Activated naive CD4-positive, alpha-beta T cell treated with anti-CD3 and anti-CD28 coated beads, Interleukin-2, amount 50 U/mL, for 24 hours (primary cell): Measurements from ENCODE around the gene STK31.
"Not testable (repeated sequence)": the region's sequence is repeated elsewhere in the genome, so short reads cannot be mapped to it uniquely, and the experiment has no call there.

Experiments
- H3K27ac Mint-ChIP-seq: one replicate; pipeline ENCODE4 v1.8.0; 2021; ENCODE audit warnings: mild to moderate bottlenecking, mixed read lengths
- H3K27me3 Mint-ChIP-seq: one replicate; pipeline ENCODE4 v1.8.0; 2021; ENCODE audit warnings: mixed read lengths
- H3K36me3 Mint-ChIP-seq: one replicate; pipeline ENCODE4 v1.8.0; 2021; ENCODE audit warnings: mixed read lengths
- H3K4me1 Mint-ChIP-seq: one replicate; pipeline ENCODE4 v1.8.0; 2021; ENCODE audit warnings: mixed read lengths
- H3K4me3 Mint-ChIP-seq: one replicate; pipeline ENCODE4 v1.8.0; 2021; ENCODE audit warnings: mild to moderate bottlenecking, mixed read lengths
- H3K9me3 Mint-ChIP-seq: one replicate; pipeline ENCODE4 v1.8.0; 2021; ENCODE audit warnings: mixed read lengths

STK31 gene

DNA sequence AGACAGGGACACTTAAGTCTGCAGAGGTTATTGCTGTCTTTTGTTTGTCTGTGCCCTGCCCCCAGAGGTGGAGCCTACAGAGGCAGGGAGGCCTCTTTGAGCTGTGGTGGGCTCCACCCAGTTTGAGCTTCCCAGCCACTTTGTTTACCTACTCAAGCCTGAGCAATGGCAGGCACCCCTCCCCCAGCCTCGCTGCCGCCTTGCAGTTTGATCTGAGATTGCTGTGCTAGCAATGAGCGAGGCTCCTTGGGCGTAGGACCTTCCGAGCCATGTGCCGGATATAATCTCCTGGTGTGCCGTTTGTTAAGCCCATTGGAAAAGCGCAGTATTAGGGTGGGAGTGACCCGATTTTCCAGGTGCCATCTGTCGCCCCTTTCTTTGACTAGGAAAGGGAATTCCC is 118.1 kb downstream of the STK31 start:
- not testable (repeated sequence) for H3K27ac Mint-ChIP-seq, H3K27me3 Mint-ChIP-seq, H3K4me3 Mint-ChIP-seq, H3K36me3 Mint-ChIP-seq, H3K4me1 Mint-ChIP-seq
- peaks cover 18% of the 10 kb centered on the region for H3K9me3 Mint-ChIP-seq

DNA sequence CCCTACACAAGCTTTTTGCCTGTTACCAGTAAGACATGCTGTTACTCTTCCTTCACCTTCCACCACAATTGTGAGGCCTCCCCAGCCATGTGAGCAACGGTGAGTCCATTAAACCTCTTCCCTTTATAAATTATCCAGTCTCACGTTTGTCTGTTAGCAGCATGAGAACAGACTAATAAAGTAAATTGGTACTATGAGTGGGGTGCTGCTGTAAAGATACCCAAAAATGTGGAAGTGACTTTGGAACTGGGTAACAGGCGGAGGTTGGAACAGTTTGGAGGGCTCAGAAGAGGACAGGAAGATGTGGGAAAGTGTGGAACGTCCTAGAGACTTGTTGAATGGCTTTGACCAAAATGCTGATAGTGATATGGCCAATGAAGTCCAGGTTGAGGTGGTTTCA is 122.7 kb downstream of the STK31 start:
- not testable (repeated sequence) for H3K4me3 Mint-ChIP-seq, H3K4me1 Mint-ChIP-seq, H3K27ac Mint-ChIP-seq, H3K27me3 Mint-ChIP-seq, H3K36me3 Mint-ChIP-seq
- peaks cover 28% of the 10 kb centered on the region for H3K9me3 Mint-ChIP-seq

GRCh38 chr7:23833405-23833804 is 123.4 kb downstream of the STK31 start:
- Mint-ChIP-seq H3K4me1 (no peaks in the 10 kb centered on the region), H3K4me3 (no peak overlapping the region), H3K9me3 (peaks cover 31% of the 10 kb centered on the region), H3K36me3 (peaks cover 8% of the 10 kb centered on the region), H3K27ac (no peak overlapping the region), H3K27me3 (peaks cover 8% of the 10 kb centered on the region)

DNA sequence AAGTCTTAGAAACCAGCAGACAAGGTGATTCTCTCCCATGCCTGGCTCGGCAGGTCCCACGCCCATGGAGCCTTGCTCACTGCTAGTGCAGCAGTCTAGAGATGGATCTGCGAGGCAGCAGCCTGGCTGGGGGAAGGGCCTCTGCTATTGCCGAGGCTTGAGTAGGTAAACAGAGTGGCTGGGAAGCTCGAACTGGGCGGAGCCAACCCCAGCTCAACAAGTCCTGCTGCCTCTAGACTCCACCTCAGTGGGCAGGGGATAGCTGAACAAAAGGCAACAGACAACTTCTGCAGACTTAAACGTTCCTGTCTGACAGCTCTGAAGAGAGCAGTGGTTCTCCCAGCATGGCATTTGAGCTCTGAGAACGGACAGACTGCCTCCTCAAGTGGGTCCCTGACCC is 134.8 kb downstream of the STK31 start:
- H3K27me3 Mint-ChIP-seq, H3K36me3 Mint-ChIP-seq, H3K27ac Mint-ChIP-seq, H3K4me3 Mint-ChIP-seq, H3K4me1 Mint-ChIP-seq: not testable (repeated sequence)
- peaks cover 27% of the 10 kb centered on the region for H3K9me3 Mint-ChIP-seq

- Mint-ChIP-seq H3K36me3 (peaks cover 3% of the 10 kb centered on the region), H3K27ac (no peak overlapping the region), H3K4me1 (no peaks in the 10 kb centered on the region), H3K4me3 (no peak overlapping the region), H3K27me3 (peaks cover 4% of the 10 kb centered on the region), H3K9me3 (peaks cover 13% of the 10 kb centered on the region)
Measured at GRCh38 chr7:23852135-23852534, 142.1 kb downstream of the STK31 start.

DNA sequence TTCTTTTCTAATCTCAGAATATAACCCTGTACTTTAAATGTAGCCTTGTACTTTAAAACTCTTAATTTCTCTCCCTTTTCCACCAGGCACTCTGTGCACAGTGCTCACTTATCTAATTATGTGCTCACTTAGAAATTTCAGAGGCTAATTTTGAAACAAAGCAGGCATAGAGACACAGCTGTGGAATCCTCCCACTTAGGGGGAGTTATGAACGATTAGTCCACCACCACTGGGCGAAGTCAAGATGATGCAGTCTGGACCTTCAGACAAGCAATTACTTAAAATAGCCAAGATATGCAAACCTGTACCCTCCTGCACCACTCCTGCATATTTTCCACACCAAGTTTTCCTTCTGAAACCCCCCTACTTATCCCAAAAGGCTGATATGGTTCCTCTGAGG is 143.0 kb downstream of the STK31 start:
- no peaks in the 10 kb centered on the region for H3K4me1 Mint-ChIP-seq
- no peak overlapping the region for H3K4me3 Mint-ChIP-seq
- no peak overlapping the region for H3K27ac Mint-ChIP-seq
- peaks cover 7% of the 10 kb centered on the region for H3K9me3 Mint-ChIP-seq
- no peaks in the 10 kb centered on the region for H3K36me3 Mint-ChIP-seq
- peaks cover 1% of the 10 kb centered on the region for H3K27me3 Mint-ChIP-seq

DNA sequence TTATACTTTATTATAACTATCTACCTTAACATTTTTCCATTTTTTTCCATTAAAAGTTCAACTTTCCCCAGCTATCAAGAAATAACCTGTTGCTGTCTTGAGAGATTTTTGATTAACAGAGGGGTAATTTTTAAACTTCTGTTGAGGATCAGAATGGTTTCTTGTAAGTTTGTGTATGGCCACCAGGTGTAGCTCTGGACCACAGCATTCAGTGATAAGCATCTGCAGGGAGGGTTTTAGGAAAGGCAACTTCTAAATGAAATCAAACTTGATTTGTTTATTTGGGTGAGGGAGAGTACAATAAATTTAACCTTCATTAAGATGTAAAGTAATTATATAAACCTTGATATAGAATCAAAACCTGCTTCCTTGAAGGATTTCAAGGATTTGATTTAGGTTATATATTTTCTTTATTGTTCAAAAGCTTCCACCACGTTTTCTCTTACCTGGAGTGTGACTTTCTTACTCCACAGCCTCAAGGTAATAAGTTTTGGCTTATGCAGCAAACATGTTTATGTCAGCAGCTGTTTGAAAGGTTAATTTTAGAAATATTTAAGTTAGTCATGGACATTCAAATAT is 153.3 kb downstream of the STK31 start:
- H3K4me1 Mint-ChIP-seq = no peaks in the 10 kb centered on the region
- no peaks in the 10 kb centered on the region for H3K36me3 Mint-ChIP-seq
- H3K9me3 Mint-ChIP-seq = no peaks in the 10 kb centered on the region

GRCh38 chr7:23864973-23865372 is 155.0 kb downstream of the STK31 start:
- Mint-ChIP-seq H3K9me3 (no peaks in the 10 kb centered on the region), H3K27ac (no peak overlapping the region), H3K36me3 (no peaks in the 10 kb centered on the region), H3K4me3 (no peak overlapping the region), H3K27me3 (no peaks in the 10 kb centered on the region), H3K4me1 (no peaks in the 10 kb centered on the region)

More for the DNA sequence above, 153.3 kb downstream of the STK31 start:
- Mint-ChIP-seq H3K27me3 (no peaks in the 10 kb centered on the region), H3K4me3 (no peak overlapping the region), H3K27ac (no peak overlapping the region)

DNA sequence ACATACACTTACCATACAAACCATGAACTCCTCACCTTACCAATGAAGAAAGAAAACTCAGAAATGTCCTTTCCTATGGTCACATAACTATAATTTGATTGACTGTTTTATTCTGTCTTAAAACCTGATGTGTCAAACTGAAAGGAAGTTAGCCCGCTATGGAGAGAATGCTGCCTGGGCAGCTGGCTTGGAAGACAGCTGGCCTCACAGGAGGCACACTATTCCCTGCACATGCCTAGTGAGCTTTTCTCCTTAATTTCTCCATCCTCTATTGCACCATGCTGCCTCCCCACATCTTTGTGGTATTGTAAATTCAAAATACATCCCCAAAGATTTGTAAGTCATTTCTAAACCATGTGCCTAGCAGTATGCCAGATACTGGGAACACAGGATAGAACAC is 163.3 kb downstream of the STK31 start:
- H3K36me3 Mint-ChIP-seq = no peaks in the 10 kb centered on the region
- peaks cover 10% of the 10 kb centered on the region for H3K27me3 Mint-ChIP-seq
- no peaks in the 10 kb centered on the region for H3K4me1 Mint-ChIP-seq
- no peaks in the 10 kb centered on the region for H3K9me3 Mint-ChIP-seq
- no peak overlapping the region for H3K4me3 Mint-ChIP-seq
- H3K27ac Mint-ChIP-seq = no peak overlapping the region

GRCh38 chr7:23876526-23876925 is 166.5 kb downstream of the STK31 start:
- H3K36me3 Mint-ChIP-seq, H3K9me3 Mint-ChIP-seq, H3K4me3 Mint-ChIP-seq, H3K4me1 Mint-ChIP-seq, H3K27me3 Mint-ChIP-seq, H3K27ac Mint-ChIP-seq: not testable (repeated sequence)
